Measurements from ENCODE around the gene GRID2.

- no peak for TF ChIP-seq TCF7 (IDR thresholded peaks at IDR 0.05; ENCODE audit: borderline replicate concordance)
- TF ChIP-seq ZBTB40 (IDR thresholded peaks at IDR 0.05; ENCODE audit: borderline replicate concordance), result no peak
- no peak for TF ChIP-seq TCF12 (IDR thresholded peaks at IDR 0.05; ENCODE audit: low read depth, low read length)
- no peak for TF ChIP-seq POLR2A (IDR thresholded peaks at IDR 0.05; ENCODE audit: low read depth, low read length)
- TF ChIP-seq GABPA (IDR thresholded peaks at IDR 0.05; ENCODE audit: low read depth), result no peak
- no peak for TF ChIP-seq CTCF (IDR thresholded peaks at IDR 0.05 in 2 of 3, conservative IDR thresholded peaks at IDR 0.05 in 1 of 3; ENCODE audit: control insufficient read depth in 2 of 3, extremely low read depth in 1 of 3, insufficient read depth in 1 of 3, low read depth in 3 of 3, low read length in 3 of 3)
- no peak for TF ChIP-seq SP1 (IDR thresholded peaks at IDR 0.05; ENCODE audit: low read depth, low read length)
- no peak for TF ChIP-seq ZBTB4 (CRISPR knock-in tag; IDR thresholded peaks at IDR 0.05)
- no peak for TF ChIP-seq HDAC6 (IDR thresholded peaks at IDR 0.05; ENCODE audit: unreplicated experiment)
- TF ChIP-seq MAX (IDR thresholded peaks at IDR 0.05; ENCODE audit: low read depth, low read length), result no peak
Measured at GRCh38 chr4:92506933-92507332, 203.2 kb downstream of the GRID2 start.

All from GM12878 (cell line).